ENCODE measurements around the gene GABBR2. TPM values are rescaled to one million over a fixed set of nuclear protein-coding genes. Genes with fewer than 3 reads are reported as not detected.

GABBR2 gene
- total RNA-seq, 2 donors from 2014 or later: not detected

Other genes starting within 250 kb of the GABBR2 start
- 10 to 100 TPM in 1 of 2 donors, 1 to 10 TPM in 1; 9.8 to 18.6 TPM for gene ANKS6, start 87.6 kb upstream of the GABBR2 start, total RNA-seq
- gene GALNT12, start 98.7 kb upstream of the GABBR2 start, total RNA-seq: 10 to 100 TPM in 1 of 2 donors, 1 to 10 TPM in 1; 8.1 to 12.0 TPM
- under 1 TPM; 0.11 to 0.23 TPM for gene COL15A1, start 235.0 kb upstream of the GABBR2 start, total RNA-seq